ENCODE measurements around the gene DNAH14. TPM values are rescaled to one million over a fixed set of nuclear protein-coding genes. Genes with fewer than 3 reads are reported as not detected.

Gene DNAH14
- total and polyA plus RNA-seq, 10 of the 15 experiments (the other 5 are each of a cell fraction or from before 2014, with no cell fraction given): 2.0 to 7.9 (median 4.8) TPM

- TF ChIP-seq ZNF217 (IDR thresholded peaks at IDR 0.05) (no peak), KAT2A (conservative IDR thresholded peaks at IDR 0.05; ENCODE audit: control insufficient read depth, low read depth, low read length) (no peak)
These were observed 327.6 kb downstream of the DNAH14 start (continued) for GRCh38 chr1:225257081-225257480.

DNA sequence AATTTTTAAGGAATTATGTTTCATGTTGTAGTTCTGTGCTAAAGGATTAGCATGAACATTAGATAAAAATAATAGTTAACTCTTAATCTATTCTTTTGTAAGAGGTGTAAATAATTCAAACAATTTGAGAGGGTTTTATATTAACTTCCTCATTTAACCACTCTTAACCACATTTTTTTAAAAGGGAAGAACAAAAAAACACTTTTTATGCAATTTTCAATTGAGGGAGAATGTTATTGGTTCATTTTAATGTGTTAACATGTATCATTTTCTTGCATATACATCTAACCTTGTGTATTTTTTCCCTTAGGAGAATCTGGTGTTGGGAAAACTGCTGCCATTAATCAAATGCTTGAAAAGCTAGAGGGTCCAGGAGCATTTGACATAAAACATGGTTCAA, 329.3 kb downstream of the DNAH14 start:
- H3K4me3 ChIP-seq: no peak overlapping the region
- H3K9ac ChIP-seq (ENCODE audit: control insufficient read depth, insufficient read depth, low read length): no peak overlapping the region
- no peak overlapping the region for H3K4me2 ChIP-seq (ENCODE audit: control insufficient read depth, insufficient read depth)
- SMC1A ChIA-PET (ENCODE audit: uncharacterized antibody, unreplicated experiment): no interaction called here
- no peaks in the 10 kb centered on the region for H3K36me3 ChIP-seq (ENCODE audit: control insufficient read depth in 2 of 2, insufficient read depth in 2 of 2, low read length in 1 of 2)
- H2AFZ ChIP-seq (ENCODE audit: control insufficient read depth, low read depth, low read length): no peak overlapping the region
- ATAC-seq (no peak), DNase-seq (ENCODE audit: low read depth, low spot score) (no peak), FAIRE-seq (no peak)
- no peaks in the 10 kb centered on the region for H3K4me1 ChIP-seq (ENCODE audit: control insufficient read depth, insufficient read depth, low read length)
- in situ Hi-C loops (cut with MboI) (no loop called here), intact Hi-C loops (cut with micrococcal nuclease; ENCODE audit: unreplicated experiment) (no loop called here)
- POLR2A ChIA-PET: no interaction called here
- no peaks in the 10 kb centered on the region for H3K9me3 ChIP-seq (replicated peaks; ENCODE audit: control insufficient read depth, insufficient read depth, low read length)
- no peak overlapping the region for H3K27ac ChIP-seq (ENCODE audit: control insufficient read depth, insufficient read depth)
- CTCF ChIA-PET: no interaction called here
- H3K27me3 ChIP-seq (replicated peaks in 1 of 2; ENCODE audit: control insufficient read depth in 2 of 2, insufficient read depth in 2 of 2, low read length in 1 of 2): no peaks in the 10 kb centered on the region
- no peaks in the 10 kb centered on the region for H4K20me1 ChIP-seq (ENCODE audit: control insufficient read depth, insufficient read depth)
- no peaks in the 10 kb centered on the region for H3K79me2 ChIP-seq (ENCODE audit: control insufficient read depth, insufficient read depth, low read length)
- RAD21 ChIA-PET (ENCODE audit: unreplicated experiment): no interaction called here
- TF ChIP-seq GABPA (IDR thresholded peaks at IDR 0.05; ENCODE audit: low read depth): no peak
- no peak for TF ChIP-seq MXI1 (IDR thresholded peaks at IDR 0.05; ENCODE audit: low read depth, low read length)
- no peak for TF ChIP-seq ESRRA (IDR thresholded peaks at IDR 0.05; ENCODE audit: low read length)
- TF ChIP-seq JUNB (IDR thresholded peaks at IDR 0.05): no peak
- no peak for TF ChIP-seq MYC (IDR thresholded peaks at IDR 0.05; ENCODE audit: insufficient read depth, insufficient read length, insufficient replicate concordance, low read length, severe bottlenecking)
- TF ChIP-seq IKZF1 (conservative IDR thresholded peaks at IDR 0.05): no peak
- TF ChIP-seq CBX5 (IDR thresholded peaks at IDR 0.05; ENCODE audit: low read depth): no peak
- TF ChIP-seq ZNF622 (IDR thresholded peaks at IDR 0.05): no peak
- TF ChIP-seq BHLHE40 (IDR thresholded peaks at IDR 0.05; ENCODE audit: borderline replicate concordance in 1 of 2, low read depth in 2 of 2, low read length in 1 of 2): no peak
- no peak for TF ChIP-seq ZNF592 (IDR thresholded peaks at IDR 0.05)
- TF ChIP-seq ELK1 (IDR thresholded peaks at IDR 0.05; ENCODE audit: low read depth, low read length): no peak
- TF ChIP-seq STAT1 (conservative IDR thresholded peaks at IDR 0.05): no peak
- no peak for TF ChIP-seq SMAD5 (IDR thresholded peaks at IDR 0.05; ENCODE audit: low read depth)
- no peak for TF ChIP-seq E2F4 (IDR thresholded peaks at IDR 0.05; ENCODE audit: low read depth, low read length)
- no peak for TF ChIP-seq TARDBP (IDR thresholded peaks at IDR 0.05; ENCODE audit: borderline replicate concordance)
- no TSS peak for BruUV-seq (replicated peaks)

Data from GM12878 (cell line).